GM18499 (cell line): Measurements from ENCODE around the gene SUGP2.
"Not testable (repeated sequence)": the region's sequence is repeated elsewhere in the genome, so short reads cannot be mapped to it uniquely, and the experiment has no call there.

Experiments used
- ATAC-seq: cut with Tn5 transposase; IDR thresholded peaks from one replicate; pipeline ENCODE4 v1.9.1; 2021; ENCODE audit warnings: moderate number of reproducible peaks; ENCODE audit not compliant: insufficient read depth, unreplicated experiment

SUGP2 gene

DNA sequence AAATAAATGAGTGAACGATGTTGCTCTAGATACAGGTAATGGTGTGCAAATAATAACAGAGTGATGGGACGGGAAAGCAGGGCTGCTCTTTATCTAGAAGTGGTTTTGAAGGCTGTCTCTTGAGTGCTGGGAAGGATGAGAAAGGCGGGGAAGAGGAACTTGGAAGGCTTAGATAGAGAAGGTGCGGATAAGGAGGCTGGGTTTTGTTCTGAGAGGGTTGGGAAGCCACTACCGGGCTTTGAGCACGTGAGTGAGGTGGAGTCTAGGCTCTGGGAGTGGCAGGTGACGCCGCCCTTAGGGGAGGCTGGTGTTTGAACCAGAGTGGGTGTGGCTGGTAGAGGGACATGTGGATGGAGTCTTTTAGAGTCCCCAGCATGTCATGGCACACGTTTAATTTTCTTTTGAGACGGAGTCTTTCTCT is 897 bp upstream of the SUGP2 start:
- ATAC-seq: no peak

DNA sequence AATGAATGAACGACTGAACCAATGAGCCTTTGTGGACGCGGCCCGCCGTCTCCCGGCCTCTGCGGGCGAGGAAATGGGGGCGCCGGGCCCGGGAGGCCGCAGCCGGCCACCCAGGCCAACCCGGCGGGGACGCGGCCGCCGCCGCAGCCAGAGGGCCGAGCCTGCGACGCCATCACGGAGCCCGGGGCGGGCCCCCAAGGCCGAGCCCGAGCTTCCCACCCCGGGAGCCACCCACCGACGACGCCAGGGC is 216 bp downstream of the SUGP2 start:
- no peak for ATAC-seq

DNA sequence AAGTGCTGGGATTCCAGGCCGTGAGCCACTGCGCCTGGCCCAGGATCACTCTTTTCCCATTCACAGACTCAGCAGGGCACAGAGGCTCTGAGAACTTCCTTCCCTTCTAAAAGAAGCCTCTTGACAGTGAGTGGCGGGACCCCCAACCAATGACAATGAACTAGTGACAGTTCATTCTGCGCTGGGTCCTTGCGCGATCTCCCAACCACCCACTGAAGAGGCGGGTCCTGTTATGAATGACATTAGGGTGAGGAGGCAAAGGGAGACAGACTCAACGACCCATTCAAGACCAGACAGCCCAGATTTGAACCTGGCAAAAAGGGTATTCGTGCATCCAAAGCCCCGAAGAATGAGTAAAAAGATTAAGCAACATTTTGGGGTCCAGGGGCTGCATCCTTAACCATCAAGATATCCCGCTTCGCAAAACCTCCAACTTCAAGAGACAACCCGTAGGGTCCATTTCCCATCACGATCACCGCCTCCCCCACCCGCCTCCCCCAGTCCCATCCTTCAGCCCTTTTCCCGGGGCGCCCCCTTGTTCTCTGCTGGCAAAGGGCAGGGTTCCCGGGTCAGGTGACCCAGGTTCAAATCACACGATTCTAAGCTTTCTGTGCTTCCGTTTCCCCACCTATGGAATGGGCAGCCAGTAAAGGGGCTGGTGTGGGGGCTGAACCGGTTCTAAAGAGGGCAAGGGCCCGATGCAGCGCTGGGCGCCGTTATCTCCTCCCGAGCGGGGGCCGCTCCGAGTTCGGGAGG is 719 bp downstream of the SUGP2 start:
- no peak for ATAC-seq

DNA sequence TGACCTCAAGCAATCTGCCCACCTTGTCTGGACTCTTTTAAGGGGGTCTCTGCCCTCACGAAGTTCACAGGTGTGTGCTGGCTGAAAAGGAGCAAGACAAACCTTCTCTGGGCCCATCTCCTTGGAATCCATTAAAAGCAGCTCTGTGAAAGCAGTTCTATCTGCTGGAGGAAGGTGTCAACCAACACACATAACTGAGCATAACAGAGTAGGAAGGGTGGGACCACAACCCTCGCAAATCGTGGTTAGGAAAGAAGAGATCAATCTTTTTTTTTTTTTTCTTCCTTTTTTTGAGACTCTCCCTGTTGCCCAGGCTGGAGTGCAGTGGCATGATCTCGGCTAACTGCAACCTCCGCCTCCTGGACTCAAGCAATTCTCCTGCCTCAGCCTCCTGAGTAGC is 1.4 kb downstream of the SUGP2 start:
- no peak for ATAC-seq

DNA sequence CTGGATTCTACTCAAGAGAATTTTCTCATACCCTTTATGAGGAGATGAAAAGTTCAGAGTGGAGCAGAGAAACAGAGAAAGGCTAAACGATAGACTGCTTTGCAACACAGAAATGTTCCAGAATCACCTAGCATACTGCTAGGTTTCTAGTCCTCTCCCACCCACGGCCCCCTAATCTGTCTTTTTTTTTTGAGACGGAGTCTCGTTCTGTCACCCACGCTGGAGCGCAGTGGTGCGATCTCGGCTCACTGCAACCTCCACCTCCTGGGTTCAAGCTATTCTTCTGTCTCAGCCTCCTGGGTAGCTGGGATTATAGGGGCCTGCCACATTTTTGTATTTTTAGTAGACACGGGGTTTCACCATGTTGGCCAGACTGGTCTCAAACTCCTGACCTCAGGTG is 4.8 kb downstream of the SUGP2 start:
- no peak for ATAC-seq

DNA sequence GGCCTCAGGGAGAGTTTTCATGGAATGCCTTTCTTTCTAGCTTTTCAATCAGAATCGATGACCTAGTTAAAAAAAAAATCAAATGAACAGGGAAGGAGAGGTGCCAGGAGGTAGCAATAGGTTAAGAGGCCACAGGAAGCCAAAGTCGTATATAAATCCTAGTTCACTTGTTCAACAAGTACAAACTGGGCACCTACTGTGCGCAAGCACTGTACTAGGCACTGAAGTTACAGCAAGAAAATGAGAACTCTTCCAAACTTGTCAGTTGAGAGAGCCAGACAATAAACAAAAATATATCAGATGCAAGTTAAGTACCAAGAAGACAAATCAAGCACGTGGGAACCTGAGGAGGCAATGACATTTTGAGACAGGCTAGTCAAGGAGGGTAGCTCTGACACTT is 6.1 kb downstream of the SUGP2 start:
- ATAC-seq: no peak

DNA sequence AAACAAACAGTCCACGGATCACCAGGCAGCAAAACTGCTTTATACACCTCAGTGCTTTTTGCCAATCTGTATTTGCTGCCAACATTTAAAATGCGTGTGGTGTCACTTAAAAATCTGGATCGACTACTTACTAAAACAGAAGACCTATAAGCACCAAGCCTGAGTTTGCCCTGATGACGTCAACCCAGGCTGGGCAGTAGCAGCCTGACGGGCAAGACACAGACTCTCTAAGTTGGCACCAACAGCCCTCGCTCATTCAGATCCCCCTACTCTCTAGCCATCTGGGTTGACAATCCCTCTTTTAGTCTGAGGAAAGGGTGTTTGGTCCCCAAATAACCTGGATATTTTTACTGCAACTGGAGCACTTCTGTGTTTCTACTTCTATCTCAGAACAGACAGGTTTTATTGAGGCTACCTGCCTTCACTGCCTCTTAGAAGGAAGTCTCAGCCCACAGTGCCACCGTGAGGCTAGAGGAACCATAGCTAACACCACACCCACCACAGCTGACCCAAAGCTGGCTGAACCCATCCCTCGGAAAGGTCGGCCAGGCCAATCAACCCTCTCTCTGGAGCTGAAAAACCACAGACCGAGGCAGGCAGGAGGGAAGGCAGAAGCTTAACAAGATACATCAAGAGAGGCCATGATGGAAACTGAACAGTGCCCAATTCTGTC is 6.9 kb downstream of the SUGP2 start:
- no peak for ATAC-seq

DNA sequence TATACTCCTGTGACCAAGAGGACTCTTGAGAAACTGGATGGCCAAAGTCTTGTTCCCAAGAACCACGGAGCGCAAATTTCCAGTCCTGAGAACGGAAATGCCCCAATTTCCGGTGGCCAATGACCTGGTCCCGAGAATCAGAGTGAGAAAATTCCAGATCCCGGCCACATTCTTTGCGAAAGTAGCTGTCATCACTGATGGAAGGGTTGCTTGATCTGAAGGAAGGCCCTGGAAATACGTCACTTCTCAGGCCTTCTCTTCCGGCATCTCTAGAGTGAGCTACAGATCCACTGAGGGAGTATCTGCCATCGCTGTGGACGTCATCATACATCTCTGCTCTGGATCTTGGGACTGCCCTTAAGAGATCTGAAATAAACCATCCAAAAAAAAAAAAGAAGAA is 7.5 kb downstream of the SUGP2 start:
- no peak for ATAC-seq

DNA sequence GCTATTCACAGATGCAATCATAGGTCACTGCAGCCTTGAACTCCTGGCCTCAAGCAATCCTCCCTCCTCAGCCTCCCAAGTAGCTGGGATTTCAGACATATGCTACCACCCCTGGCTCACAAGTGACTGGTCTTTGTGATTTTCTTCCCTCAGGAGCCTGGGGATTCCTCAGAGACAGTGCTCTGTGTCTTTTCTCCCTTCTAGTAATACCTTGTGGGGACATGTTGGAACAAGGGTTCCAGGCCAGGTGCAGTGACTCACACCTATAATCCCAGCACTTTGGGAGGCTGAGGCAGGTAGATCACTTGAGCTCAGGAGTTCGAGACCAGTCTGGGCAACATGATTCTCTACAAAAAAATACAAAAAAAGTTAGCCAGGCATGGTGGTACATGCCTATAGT is 9.9 kb downstream of the SUGP2 start:
- ATAC-seq: not testable (repeated sequence)

DNA sequence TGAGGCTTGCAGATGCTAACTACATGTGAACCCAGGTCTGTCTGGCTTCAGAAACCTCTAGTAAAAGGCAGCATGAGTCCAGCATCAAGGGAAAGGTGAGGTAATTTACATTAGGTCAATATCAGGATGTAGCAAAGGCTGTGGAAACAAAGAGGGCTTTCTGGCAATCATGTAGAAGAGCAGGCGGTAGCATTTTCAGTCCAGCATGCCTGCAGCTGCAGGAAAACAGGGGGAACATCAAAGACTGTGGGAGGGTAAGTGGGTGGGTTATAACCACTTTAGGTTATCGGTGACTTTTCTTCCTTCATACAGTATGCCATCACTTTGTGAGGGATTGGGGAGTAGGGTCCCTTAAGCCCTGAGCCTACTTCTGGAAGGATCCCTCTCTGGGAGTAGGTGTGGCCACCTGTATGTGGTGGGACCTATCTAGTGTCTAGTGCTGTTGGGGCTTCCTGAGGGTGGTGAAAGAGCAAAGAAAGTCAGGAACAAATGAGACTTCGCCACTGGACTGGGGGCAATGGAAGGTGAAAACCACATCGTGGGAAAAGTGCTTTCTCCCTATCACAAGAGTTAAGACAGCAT is 10.8 kb downstream of the SUGP2 start:
- ATAC-seq: no peak

DNA sequence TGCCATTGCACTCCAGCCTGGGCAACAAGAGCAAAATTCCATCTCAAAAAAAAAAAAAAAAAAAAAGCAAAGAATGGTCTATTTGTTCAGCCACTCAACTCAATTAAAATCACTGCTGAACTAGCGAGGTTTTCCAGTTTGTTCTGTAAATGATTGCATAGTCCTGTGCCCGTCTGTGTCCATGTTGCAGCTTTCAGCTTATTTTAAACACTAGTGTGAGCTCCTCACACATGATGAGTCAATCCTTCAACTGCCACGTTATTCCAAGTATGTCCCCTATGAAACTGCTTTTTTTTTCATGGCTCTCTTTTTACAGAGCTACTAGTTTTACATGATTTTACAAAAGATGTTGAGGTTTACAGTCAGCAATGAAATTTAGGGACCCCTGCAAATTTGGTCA is 12.2 kb downstream of the SUGP2 start:
- no peak for ATAC-seq

DNA sequence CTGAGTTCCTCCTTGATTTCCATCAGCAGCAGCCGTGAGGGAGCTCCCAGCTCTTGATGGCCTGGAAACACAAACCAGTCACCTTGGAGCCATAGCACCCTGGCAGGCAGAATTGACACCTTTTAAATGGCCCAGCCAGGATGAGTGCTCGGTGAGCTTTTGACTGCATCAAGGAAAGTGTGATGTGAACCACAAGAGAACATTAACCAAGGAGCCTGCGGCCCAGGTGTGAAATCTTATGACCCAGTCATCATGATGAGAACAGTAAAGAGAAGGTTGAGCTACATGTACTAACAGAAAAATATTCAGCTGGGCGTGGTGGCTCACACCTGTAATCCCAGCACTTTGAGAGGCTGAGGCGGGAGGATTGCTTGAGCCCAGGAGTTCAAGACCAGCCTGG is 22.8 kb downstream of the SUGP2 start:
- no peak for ATAC-seq

DNA sequence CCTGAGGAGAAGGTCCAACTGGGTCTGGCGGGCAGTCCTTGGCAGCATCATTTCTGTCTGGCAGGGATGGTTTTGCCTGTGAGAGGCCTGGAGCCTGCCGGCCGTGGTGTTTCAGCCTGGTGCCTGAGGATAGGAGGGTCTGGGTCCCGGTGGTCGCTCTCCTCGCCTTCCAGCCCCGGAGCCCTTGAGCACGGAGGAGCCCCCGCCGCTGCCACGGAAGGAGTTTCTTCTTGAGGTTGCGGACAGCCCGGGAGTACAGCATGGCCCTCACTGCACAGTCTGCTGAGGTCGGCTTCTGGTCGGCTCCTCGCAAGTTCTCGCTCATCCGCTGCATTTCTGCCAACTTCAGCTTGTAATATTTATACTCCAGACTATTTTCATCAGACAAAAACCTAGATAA is 23.4 kb downstream of the SUGP2 start:
- no peak for ATAC-seq

DNA sequence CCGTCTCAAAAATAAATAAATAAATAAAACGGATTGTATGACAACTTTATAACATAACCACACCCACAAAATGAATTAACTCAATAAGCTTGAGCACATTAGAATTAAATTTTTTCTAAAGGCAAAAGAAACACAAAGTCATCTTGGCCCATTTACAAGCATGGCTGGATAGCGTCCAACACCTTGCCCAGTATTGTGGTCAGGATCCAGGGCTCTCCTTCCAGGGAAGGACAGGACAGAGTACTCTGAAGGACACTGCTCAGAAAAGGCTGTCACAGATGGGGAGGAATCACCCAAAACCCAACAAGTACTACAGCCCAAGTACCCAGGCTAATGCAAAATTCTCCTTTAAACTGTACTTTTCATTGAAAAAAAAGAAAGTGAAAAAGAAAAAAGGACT is 27.1 kb downstream of the SUGP2 start:
- no peak for ATAC-seq

DNA sequence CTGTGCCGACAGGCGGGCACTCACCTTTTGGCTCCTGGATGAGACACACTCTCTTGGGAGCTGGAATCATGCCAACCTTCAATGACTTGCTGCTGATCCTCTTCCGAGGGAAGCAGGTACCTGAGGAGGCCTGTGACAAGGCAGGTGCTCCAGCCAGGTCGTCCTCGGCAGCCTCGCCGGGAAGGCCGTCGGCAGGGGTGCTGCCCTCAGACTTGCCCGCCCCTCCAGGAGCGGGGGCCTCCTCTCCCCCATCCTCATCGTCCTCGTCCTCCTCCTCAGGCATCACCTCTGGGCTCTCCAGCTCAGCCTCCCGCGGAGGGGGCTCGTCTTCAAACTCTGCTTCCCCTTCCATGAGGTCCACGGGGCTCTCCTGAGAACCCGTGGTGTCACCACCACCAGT is 29.2 kb downstream of the SUGP2 start:
- ATAC-seq: no peak

DNA sequence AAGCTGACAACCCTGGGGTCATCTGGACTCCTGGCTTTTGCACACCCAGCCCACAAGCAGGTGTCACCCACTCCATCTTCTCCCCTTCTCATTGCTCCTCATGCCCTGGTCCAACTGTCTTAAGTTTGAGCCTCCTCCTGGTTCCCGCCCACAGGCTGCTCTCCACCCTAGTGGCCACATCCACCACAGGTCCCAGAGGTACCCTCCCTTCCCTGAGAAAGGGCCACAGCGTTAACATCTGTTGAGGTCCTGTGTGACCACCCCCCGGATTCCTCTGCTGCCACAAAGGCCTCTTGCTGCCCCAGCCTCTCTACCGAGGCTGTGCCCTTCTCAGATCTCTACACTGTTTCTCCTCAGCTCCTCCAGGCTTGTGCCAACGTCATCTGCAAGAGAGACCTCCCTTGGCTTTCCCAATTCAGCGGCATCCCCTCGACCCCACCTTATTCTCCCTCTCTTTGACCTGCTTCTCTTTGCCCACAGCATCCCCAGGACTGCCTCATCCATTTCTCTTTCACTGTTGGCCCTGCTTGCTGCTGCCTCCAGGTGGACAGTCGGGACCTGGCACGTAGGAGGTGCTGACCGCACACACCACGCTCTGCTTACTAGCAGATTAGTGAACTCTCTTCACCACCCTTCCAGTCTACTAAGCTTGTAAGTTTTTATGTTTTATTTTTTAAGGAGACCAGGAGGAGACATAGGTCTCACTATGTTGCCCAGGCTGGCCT is 33.3 kb downstream of the SUGP2 start:
- no peak for ATAC-seq

DNA sequence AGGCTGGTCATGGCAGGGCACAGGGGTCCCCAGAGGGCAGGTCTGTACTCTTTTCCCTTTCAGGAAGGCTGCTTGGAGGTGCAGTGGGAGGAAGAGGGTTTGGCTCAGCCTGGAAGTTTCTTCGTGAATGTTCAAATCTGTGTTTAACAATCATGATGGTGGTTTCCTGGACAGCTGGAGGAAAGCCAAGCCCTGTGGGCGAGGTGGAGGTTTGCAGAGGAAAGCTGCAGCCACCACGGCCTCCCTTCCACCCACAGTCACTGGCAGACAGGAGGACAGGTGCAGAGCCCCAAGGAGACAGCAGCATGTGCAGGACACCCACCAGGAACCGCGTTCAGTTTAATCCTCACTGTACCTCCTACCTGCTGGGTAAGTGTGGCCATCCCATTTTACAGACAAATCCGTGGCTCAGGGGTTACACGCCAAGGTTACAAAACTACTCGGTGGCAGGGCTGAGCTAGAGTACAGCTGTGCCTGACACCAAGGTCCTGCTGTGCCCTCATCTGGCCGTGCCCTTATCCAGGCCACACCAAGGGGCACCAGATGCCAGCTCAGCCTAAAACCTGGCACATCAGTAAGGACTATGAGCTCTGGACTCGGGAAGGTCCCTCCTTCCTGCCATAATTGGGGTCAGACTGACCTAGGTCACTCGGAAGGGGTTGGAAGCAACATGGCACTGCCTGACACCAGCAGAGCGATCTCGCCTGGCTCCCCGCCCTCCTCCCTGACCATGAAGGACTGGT is 34.1 kb downstream of the SUGP2 start:
- ATAC-seq: no peak

DNA sequence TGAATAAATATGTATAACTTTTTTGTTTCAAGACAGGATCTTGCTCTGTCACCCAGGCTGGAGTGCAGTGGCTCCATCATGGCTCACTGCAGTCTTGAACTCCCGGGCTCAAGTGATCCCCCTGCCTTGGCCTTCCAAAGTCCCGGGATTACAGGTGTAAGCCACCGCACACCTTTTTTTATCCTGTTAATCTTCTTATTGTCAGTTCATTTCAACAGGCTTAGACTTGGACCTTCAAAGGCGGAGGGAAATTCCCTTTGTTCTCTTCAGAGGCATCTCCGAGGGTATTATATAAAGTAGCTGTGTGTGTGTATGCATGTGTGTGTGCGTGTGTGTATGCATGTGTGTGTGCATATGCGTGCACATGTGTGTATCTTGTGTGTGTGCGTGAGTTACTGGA is 35.0 kb downstream of the SUGP2 start:
- no peak for ATAC-seq

DNA sequence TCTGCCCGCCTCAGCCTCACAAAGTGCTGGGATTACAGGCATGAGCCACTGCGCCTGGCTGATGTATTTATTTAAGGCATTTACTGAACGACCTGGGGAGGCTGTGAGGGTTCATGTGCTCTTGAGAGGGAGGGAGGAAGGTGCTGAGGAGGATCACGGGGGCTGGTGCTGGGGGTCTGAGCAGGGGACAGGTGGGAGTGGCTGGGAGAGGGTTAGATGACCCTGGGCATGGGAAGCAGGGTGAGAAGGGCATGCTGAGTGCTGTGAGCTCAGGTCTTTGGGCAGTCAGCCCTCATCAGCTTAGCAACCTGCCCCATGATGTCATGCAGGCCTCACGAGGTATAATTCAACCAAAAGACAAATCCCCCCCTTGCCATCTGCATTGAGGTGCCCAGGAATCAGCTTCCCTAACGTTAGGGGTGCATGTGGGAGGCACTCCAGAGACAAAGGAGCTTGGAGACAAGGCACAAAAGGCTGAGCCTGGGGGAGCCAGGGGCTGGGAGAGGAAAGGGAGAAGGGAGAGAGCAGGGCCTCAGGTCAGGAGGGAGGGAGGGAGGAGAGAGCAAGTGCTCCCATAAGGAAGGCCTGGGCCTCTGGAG is 36.4 kb downstream of the SUGP2 start:
- no peak for ATAC-seq

DNA sequence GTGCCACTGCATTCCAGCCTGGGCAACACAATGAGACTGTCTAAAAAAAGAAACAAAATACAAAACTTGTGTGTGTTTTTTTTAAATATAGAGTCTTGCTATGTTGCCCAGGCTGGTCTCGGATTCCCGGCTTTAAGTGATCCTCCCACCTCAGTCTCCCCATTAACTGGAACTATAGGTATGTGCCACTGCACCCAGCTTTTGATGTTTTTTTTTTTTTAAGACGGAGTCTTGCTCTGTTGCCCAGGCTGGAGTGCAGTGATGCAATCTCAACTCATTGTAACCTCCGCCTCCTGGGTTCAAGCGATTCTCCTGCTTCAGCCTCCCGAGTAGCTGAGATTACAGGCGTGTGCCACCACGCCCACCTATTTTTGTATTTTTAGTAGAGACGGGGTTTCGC is 37.0 kb downstream of the SUGP2 start:
- ATAC-seq: no peak
